ENCODE data around the gene VSIG10.

DNA sequence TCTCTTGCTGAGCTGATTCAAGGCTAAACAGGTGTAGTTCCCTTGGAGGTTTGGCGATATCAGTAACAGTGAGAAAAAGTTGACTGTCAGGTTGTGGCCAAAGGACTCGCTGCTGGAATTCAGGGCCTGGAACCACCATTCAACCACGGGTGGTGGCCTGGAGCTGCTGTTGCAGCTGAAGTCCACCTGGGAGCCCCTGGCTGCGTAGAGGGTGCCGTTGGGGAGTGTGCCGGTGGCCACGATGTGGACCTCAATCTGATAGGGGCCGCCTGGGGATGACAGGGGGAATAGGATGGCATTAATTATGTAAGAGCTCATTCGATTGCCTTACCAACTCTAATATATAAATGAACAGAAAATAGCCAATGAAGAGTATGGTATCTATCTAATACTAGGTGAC is 21.6 kb downstream of the VSIG10 start:
- TF ChIP-seq, protein P1, sequence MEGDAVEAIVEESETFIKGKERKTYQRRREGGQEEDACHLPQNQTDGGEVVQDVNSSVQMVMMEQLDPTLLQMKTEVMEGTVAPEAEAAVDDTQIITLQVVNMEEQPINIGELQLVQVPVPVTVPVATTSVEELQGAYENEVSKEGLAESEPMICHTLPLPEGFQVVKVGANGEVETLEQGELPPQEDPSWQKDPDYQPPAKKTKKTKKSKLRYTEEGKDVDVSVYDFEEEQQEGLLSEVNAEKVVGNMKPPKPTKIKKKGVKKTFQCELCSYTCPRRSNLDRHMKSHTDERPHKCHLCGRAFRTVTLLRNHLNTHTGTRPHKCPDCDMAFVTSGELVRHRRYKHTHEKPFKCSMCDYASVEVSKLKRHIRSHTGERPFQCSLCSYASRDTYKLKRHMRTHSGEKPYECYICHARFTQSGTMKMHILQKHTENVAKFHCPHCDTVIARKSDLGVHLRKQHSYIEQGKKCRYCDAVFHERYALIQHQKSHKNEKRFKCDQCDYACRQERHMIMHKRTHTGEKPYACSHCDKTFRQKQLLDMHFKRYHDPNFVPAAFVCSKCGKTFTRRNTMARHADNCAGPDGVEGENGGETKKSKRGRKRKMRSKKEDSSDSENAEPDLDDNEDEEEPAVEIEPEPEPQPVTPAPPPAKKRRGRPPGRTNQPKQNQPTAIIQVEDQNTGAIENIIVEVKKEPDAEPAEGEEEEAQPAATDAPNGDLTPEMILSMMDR (IDR thresholded peaks at IDR 0.05; ENCODE audit: insufficient read depth, low read length), result no peak
- TF ChIP-seq SPI1 (IDR thresholded peaks at IDR 0.05; ENCODE audit: borderline replicate concordance, low read depth) (no peak), GABPA (IDR thresholded peaks at IDR 0.05; ENCODE audit: low read depth) (no peak)

Data from HL-60 (cell line).